Breast epithelium (tissue), 3 donors: Measurements from ENCODE around the gene GLCE.

Source experiments
- CTCF ChIP-seq, 3 donors: fragments of 450-650 bp; IDR thresholded peaks; one replicate each; pipeline ENCODE4 v1.5.1; 2016 to 2017; ENCODE audit warnings: antibody characterized with exemption in 3 of 3, mild to moderate bottlenecking in 3 of 3, moderate library complexity in 3 of 3
- POLR2A ChIP-seq: fragments of 450-650 bp; IDR thresholded peaks from one replicate; pipeline ENCODE4 v1.6.1; 2016; ENCODE audit warnings: antibody characterized with exemption, mild to moderate bottlenecking, moderate library complexity
- POLR2AphosphoS5 ChIP-seq, 3 donors: sonication (generic); formaldehyde crosslinking; IDR thresholded peaks; one replicate each; pipeline ENCODE4 v1.6.1; 2017; ENCODE audit warnings: antibody characterized with exemption in 3 of 3

- TF ChIP-seq CTCF (IDR thresholded peaks at IDR 0.05), result no peak
- no peak for TF ChIP-seq POLR2A
- TF ChIP-seq POLR2AphosphoS5 (IDR thresholded peaks at IDR 0.05), result no peak
Observed at GRCh38 chr15:69314736-69315135, 154.3 kb downstream of the GLCE start.
